KMS-11 (cell line): ENCODE measurements around the gene NEURL2.

Experiments used
- H2AFZ ChIP-seq: fragments of 200-600 bp; sonication (generic); 2 replicates; pipeline ENCODE4 v1.6.1; 2016; ENCODE audit warnings: antibody characterized with exemption, mixed run types, low read depth
- H3K27ac ChIP-seq: fragments of 200-600 bp; sonication (generic); 2 replicates; pipeline ENCODE4 v1.6.1; 2016; ENCODE audit warnings: mild to moderate bottlenecking, mixed run types
- H3K27me3 ChIP-seq: fragments of 200-600 bp; sonication (generic); 2 replicates; pipeline ENCODE4 v1.6.1; 2017; ENCODE audit warnings: mild to moderate bottlenecking, low read depth, mixed run types, moderate library complexity; ENCODE audit not compliant: insufficient read depth
- H3K36me3 ChIP-seq: fragments of 200-600 bp; sonication (generic); 2 replicates; pipeline ENCODE4 v1.6.1; 2017; ENCODE audit warnings: mild to moderate bottlenecking, mixed run types; ENCODE audit not compliant: insufficient read depth
- H3K4me1 ChIP-seq: fragments of 200-600 bp; sonication (generic); 2 replicates; pipeline ENCODE4 v1.6.1; 2016; ENCODE audit warnings: mild to moderate bottlenecking, low read depth, mixed run types; ENCODE audit not compliant: poor library complexity, severe bottlenecking
- H3K4me2 ChIP-seq: fragments of 200-600 bp; sonication (generic); 2 replicates; pipeline ENCODE4 v1.7.0; 2016; ENCODE audit warnings: mild to moderate bottlenecking, mixed run types
- H3K4me3 ChIP-seq: fragments of 200-600 bp; sonication (generic); IDR thresholded peaks from 2 replicates; pipeline ENCODE4 v1.6.1; 2017; ENCODE audit warnings: low read depth, low read length, mixed read lengths; ENCODE audit not compliant: insufficient read depth
- H3K79me2 ChIP-seq: fragments of 200-600 bp; sonication (generic); 2 replicates; pipeline ENCODE4 v1.6.1; 2016; ENCODE audit warnings: low read depth, mixed run types; ENCODE audit not compliant: insufficient read depth
- H3K9ac ChIP-seq: fragments of 200-600 bp; sonication (generic); 2 replicates; pipeline ENCODE4 v1.6.1; 2016; ENCODE audit warnings: mild to moderate bottlenecking, mixed run types
- H4K20me1 ChIP-seq: fragments of 200-600 bp; sonication (generic); 2 replicates; pipeline ENCODE4 v1.6.1; 2016; ENCODE audit warnings: mild to moderate bottlenecking, mixed run types; ENCODE audit not compliant: insufficient read depth
- CTCF ChIP-seq: fragments of 200-600 bp; sonication (generic); conservative IDR thresholded peaks from 2 replicates; pipeline ENCODE4 v1.6.1; 2017; ENCODE audit warnings: low read depth, mild to moderate bottlenecking, antibody characterized with exemption, low read length, moderate library complexity, mixed read lengths

NEURL2 gene

DNA sequence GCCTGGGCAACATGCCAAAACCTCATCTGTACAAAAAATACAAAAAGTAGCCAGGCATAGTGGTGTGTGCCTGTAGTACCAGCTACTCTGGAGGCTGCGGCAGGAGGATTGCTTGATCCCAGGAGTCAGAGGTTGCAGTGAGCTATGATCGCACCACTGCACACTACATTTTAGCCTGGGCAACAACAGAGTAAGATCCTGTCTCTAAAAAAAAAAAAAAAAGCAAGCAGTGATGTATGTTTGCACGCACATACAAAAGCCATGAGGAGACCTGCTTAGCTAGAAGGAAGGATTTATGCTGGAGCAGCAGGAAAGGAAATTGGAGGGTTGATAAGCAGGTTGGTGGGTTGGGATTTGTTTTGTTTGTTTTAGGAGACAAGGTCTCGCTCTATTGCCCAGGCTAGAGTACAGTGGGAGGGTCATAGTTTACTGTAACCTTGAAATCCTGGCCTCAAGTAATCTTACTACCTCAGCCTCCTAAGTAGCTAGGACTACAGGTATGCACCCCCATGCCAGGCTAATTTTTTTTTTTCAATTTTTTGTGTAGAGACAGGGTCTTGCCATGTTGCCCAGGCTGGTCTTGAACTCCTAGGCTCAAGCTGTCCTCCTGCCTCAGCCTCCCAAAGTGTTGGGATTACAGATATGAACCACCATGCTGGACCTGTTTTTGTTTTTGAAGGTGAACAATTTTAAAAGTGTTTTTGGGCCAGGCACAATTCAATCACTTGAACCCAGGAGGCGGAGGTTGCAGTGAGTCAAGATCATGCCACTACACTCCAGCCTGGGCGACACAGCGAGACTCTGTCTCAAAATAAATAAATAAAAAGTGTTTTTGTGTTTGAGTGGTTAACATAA lies 29.6 kb downstream of the NEURL2 start:
- H2AFZ ChIP-seq, result no peak overlapping the region
- peaks cover 7% of the 10 kb centered on the region for H3K79me2 ChIP-seq
- no peak overlapping the region for H3K4me2 ChIP-seq
- no peak for TF ChIP-seq CTCF
- no peaks in the 10 kb centered on the region for H4K20me1 ChIP-seq
- no peaks in the 10 kb centered on the region for H3K27me3 ChIP-seq
- peaks cover 19% of the 10 kb centered on the region for H3K4me1 ChIP-seq
- no peak overlapping the region for H3K4me3 ChIP-seq
- no peak overlapping the region for H3K27ac ChIP-seq
- no peak overlapping the region for H3K9ac ChIP-seq
- H3K36me3 ChIP-seq, result no peaks in the 10 kb centered on the region

GRCh38 chr20:45860560-45861220 lies 30.3 kb downstream of the NEURL2 start:
- Histone ChIP-seq H4K20me1 (no peaks in the 10 kb centered on the region), H3K27ac (no peak overlapping the region), H3K79me2 (peaks cover 14% of the 10 kb centered on the region), H2AFZ (no peak overlapping the region), H3K9ac (no peak overlapping the region), H3K36me3 (no peaks in the 10 kb centered on the region), H3K4me3 (no peak overlapping the region), H3K27me3 (no peaks in the 10 kb centered on the region), H3K4me2 (no peak overlapping the region), H3K4me1 (peaks cover 26% of the 10 kb centered on the region)
- TF ChIP-seq CTCF, result no peak

GRCh38 chr20:45859916-45860315 lies 31.1 kb downstream of the NEURL2 start:
- Histone ChIP-seq H3K4me2 (no peak overlapping the region), H3K9ac (no peak overlapping the region), H3K36me3 (no peaks in the 10 kb centered on the region), H2AFZ (no peak overlapping the region), H4K20me1 (no peaks in the 10 kb centered on the region), H3K27ac (no peak overlapping the region), H3K4me3 (no peak overlapping the region), H3K27me3 (no peaks in the 10 kb centered on the region), H3K79me2 (peaks cover 19% of the 10 kb centered on the region), H3K4me1 (peaks cover 30% of the 10 kb centered on the region)
- TF ChIP-seq CTCF, result no peak

GRCh38 chr20:45857882-45858216 lies 33.2 kb downstream of the NEURL2 start:
- Histone ChIP-seq H3K4me2 (peak overlapping the region; percentile 93), H3K9ac (peak overlapping the region; percentile 52; the same call in 1 of the 2 replicates), H3K4me1 (peaks cover 30% of the 10 kb centered on the region), H3K36me3 (no peaks in the 10 kb centered on the region), H3K79me2 (peaks cover 24% of the 10 kb centered on the region), H2AFZ (peak overlapping the region; percentile 95), H3K4me3 (no peak overlapping the region), H3K27me3 (no peaks in the 10 kb centered on the region), H3K27ac (no peak overlapping the region; the same call in 1 of the 2 replicates), H4K20me1 (no peaks in the 10 kb centered on the region)
- TF ChIP-seq CTCF, result no peak
